AG09319 (cell line): Measurements from ENCODE around the gene PKD2L2.
"Not testable (repeated sequence)": the region's sequence is repeated elsewhere in the genome, so short reads cannot be mapped to it uniquely, and the experiment has no call there.

Experiments
- DNase-seq: peaks from one replicate; pipeline ENCODE4 v3.0.0-alpha.2; 2010; ENCODE audit warnings: low read depth; ENCODE audit errors: extremely low read depth
- TF ChIP-seq, protein P1 (sequence below): IDR thresholded peaks from 2 replicates; pipeline ENCODE4 v1.5.1; 2011; ENCODE audit warnings: low read depth, mild to moderate bottlenecking, inconsistent platforms, low read length, moderate library complexity

Gene PKD2L2

DNA sequence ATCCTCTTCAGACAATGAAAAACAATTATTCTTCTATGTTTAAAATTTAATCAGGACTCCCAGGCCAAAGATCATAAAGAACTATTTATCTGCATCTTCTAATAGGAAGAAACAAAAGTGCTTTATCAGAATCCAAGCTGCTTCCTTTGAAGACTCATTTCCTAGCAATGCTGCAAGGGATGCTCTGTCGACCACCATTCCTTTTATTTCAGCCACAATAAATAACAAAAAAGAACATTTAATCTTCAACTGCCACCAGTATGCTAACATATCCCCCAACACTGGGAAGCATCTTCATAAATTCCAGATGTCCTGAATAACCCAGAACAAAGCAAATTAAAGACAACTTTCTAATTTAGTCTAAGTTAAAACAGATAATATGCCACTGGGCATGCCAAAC, 68.7 kb downstream of the PKD2L2 start:
- TF ChIP-seq, protein P1, sequence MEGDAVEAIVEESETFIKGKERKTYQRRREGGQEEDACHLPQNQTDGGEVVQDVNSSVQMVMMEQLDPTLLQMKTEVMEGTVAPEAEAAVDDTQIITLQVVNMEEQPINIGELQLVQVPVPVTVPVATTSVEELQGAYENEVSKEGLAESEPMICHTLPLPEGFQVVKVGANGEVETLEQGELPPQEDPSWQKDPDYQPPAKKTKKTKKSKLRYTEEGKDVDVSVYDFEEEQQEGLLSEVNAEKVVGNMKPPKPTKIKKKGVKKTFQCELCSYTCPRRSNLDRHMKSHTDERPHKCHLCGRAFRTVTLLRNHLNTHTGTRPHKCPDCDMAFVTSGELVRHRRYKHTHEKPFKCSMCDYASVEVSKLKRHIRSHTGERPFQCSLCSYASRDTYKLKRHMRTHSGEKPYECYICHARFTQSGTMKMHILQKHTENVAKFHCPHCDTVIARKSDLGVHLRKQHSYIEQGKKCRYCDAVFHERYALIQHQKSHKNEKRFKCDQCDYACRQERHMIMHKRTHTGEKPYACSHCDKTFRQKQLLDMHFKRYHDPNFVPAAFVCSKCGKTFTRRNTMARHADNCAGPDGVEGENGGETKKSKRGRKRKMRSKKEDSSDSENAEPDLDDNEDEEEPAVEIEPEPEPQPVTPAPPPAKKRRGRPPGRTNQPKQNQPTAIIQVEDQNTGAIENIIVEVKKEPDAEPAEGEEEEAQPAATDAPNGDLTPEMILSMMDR, result no peak

DNA sequence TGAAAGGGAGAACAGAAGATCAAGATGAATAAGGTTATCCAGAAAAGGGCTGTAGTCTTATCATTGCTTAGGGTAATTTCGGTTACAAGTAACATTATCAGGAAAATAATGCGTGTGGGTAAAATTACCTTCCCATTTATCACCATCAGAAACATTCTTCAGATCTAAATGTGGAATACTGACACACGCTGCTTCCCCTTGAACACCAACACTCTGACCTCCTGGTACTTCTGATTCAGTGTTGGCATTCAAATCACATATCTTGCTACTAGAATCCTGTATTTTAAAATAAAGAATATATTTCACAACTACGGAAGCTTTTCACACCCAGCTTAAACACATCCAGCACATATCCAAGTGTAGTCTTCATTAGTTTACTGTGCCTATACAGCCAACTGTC, 70.2 kb downstream of the PKD2L2 start:
- DNase-seq, result no peak
- TF ChIP-seq, protein P1, result no peak

More for the DNA sequence above, 68.7 kb downstream of the PKD2L2 start:
- no peak for DNase-seq

DNA sequence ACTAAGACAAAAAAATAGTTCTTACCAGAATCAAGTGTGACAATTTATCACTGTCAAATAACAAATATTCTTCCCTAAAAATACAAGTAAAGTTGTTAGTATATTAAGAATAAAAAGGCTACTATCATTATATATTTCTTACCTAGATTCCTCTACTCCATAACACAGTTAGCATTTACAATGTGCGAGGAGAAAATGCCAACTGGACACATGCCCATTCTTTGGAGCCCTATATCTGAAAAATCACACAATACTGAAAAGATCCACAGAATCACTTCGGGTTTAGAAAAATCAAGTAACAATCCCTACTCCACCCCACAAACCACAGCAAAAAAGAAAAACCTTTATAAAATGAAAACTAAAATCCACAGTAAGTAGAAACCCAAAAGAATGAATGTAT, 70.9 kb downstream of the PKD2L2 start:
- TF ChIP-seq, protein P1, result no peak
- DNase-seq, result no peak

DNA sequence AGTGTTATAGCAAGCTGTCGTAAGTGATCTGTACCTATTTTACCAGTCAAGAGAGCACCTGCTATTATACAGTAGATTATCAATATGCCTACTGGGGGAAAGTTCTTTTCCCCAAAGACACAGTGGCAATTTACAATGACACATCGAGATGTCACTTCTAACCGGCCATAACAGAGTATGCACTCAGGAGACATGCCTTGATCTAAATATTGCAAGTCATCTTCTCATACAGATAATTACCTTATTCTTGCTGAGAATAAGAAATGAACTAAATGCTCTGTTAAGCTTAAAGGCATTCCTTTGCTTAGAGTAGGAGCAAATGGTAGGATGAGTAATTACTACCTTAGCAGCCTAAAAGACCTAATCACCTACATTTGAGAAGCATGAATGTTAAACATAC, 71.6 kb downstream of the PKD2L2 start:
- no peak for DNase-seq
- TF ChIP-seq, protein P1, result no peak

DNA sequence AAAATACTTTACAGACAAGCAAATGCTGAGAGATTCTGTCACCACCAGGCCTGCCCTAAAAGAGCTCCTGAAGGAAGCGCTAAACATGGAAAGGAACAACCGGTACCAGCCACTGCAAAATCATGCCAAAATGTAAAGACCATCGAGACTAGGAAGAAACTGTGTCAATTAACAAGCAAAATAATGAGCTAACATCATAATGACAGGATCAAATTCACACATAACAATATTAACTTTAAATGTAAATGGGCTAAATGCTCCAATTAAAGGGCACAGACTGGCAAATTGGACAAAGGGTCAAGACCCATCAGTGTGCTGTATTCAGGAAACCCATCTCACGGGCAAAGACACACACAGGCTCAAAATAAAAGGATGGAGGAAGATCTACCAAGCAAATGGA, 81.1 kb downstream of the PKD2L2 start:
- not testable (repeated sequence) for DNase-seq

DNA sequence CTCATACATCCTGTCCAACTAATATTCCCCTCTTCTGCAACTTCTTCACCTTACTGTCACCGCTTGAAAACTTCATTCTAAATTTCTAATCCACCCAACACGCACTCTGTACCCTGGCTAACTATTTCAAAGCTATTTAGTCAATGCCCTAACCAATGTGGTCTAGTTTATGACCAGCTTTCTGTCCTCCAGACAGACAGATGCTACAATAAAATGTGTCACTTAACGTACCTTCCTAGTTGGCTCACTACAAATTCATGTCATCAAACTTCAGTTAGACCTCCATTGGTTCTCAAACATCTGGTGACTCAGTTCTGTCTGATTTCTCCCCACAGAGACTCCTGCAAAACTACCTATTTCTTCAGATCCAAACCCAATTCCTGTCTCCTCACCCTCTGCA, 86.0 kb downstream of the PKD2L2 start:
- no peak for DNase-seq
- TF ChIP-seq, protein P1, result no peak

DNA sequence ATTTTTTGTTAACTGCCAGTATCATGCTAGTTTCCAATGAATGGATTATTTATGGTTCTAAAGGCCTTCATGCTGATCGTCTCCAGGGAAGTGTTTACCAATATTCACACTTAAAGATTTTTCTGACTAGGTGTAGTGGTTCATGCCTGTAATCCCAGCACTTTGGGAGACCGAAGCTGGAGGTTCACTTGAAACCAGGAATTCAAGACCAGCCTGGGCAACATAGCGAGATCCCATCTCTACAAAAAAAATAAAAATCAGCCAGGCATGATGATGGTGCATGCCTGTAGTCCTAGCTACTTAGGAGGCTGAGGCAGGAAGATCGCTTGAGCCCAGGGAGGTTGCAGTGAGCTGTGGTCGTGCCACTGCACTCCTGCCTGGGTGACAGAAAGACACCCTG, 100.2 kb downstream of the PKD2L2 start:
- no peak for DNase-seq
- TF ChIP-seq, protein P1, result no peak
